ACC112 (cell line): ENCODE data around the gene PITX2.

Experiments used
- H2AFZ ChIP-seq: fragments of 200-600 bp; sonication (generic); one replicate; pipeline ENCODE4 v1.6.0; 2017; ENCODE audit warnings: antibody characterized with exemption, low read length; ENCODE audit not compliant: unreplicated experiment
- H3K27ac ChIP-seq: fragments of 200-600 bp; sonication (generic); 2 replicates; pipeline ENCODE4 v1.5.1; 2014; ENCODE audit warnings: low read depth, mild to moderate bottlenecking, antibody characterized with exemption, low read length, moderate library complexity
- H3K27me3 ChIP-seq: fragments of 200-600 bp; sonication (generic); 2 replicates; pipeline ENCODE4 v1.6.1; 2014; ENCODE audit warnings: mild to moderate bottlenecking, antibody characterized with exemption, low read length, moderate library complexity, mixed read lengths; ENCODE audit not compliant: insufficient read depth
- H3K36me3 ChIP-seq: fragments of 200-600 bp; sonication (generic); 2 replicates; pipeline ENCODE4 v1.6.1; 2016; ENCODE audit warnings: mild to moderate bottlenecking, antibody characterized with exemption, low read length, moderate library complexity, mixed read lengths; ENCODE audit not compliant: insufficient read depth
- H3K4me1 ChIP-seq: fragments of 200-600 bp; sonication (generic); one replicate; pipeline ENCODE4 v1.6.1; 2016; ENCODE audit warnings: low read length, mixed read lengths; ENCODE audit not compliant: insufficient read depth, unreplicated experiment, control insufficient read depth
- H3K4me3 ChIP-seq: fragments of 200-600 bp; sonication (generic); 2 replicates; pipeline ENCODE4 v1.5.1; 2014; ENCODE audit warnings: mild to moderate bottlenecking, low read depth, low read length
- H3K79me2 ChIP-seq: fragments of 200-600 bp; sonication (generic); one replicate; pipeline ENCODE4 v1.6.0; 2016; ENCODE audit warnings: low read length; ENCODE audit not compliant: control insufficient read depth, unreplicated experiment, insufficient read depth

Gene PITX2

DNA sequence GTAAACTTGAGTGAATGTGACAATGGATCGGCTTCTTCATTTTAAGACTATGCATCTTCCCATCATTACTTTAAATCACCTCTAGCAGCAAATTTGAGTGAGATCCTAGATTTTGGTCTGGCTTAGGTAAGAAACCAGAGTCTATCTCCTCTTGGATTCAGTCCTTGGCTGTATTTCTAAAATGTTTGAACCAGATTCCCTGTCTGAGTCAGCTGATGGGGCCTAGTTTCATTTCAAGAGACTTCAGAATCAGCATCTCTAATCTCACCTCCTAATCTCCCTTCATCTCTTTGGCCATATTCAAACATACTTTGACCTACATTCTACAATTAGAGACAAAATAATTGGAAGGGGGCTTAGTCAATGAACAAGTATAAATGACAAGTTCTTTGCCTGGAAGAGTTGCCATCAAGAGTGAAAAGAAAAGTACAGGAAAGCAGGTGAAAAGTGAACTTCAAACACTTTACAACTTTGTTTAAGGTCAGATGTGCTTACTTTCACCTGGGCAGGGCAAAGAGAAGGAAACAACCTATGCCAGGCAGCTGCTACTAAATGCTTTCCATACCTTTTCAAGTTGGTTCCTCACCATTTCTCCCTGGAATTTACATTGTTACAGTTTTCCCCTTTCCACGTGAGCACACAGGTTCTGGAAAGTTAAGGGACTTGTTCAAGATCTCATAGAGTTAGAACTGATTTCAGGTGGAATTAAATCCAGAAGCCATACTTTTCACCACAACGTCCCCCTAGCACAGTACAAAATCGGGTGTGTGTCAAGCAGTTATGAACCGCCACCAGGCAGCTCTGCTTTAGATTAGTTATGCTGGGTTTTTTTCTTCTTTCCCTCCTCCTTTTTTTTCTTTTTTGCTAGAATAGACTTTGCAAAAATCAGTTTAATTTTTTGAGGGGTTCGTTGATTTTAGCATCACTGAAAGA lies 30.7 kb upstream of the PITX2 start:
- no peak overlapping the region for H3K4me3 ChIP-seq
- H2AFZ ChIP-seq: no peak overlapping the region
- H3K36me3 ChIP-seq: no peaks in the 10 kb centered on the region
- H3K79me2 ChIP-seq: no peaks in the 10 kb centered on the region
- H3K4me1 ChIP-seq: no peaks in the 10 kb centered on the region
- H3K27me3 ChIP-seq: peaks cover 42% of the 10 kb centered on the region
- no peak overlapping the region for H3K27ac ChIP-seq

DNA sequence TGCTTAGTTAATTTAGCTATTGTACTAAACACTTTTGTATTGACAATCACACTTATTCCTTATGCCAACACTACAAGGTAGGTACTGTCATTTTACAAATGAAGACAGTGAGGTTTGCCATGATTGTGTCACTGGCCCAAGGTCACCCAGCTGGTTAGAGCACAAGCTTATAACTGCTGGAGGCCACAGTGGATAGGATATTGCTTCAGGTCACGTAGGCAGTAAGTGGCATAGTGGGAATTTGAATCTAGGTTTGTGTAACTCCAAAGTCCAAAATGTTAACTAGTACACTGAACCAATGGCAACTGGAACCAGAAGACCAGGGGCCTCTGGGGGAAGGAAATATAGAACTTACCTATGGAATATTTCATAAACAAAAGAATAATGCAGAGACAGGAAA lies 21.1 kb upstream of the PITX2 start:
- Histone ChIP-seq H3K4me3 (no peak overlapping the region), H3K36me3 (no peaks in the 10 kb centered on the region), H2AFZ (no peak overlapping the region), H3K4me1 (no peaks in the 10 kb centered on the region), H3K27ac (no peak overlapping the region), H3K27me3 (peaks cover 92% of the 10 kb centered on the region), H3K79me2 (no peaks in the 10 kb centered on the region)

DNA sequence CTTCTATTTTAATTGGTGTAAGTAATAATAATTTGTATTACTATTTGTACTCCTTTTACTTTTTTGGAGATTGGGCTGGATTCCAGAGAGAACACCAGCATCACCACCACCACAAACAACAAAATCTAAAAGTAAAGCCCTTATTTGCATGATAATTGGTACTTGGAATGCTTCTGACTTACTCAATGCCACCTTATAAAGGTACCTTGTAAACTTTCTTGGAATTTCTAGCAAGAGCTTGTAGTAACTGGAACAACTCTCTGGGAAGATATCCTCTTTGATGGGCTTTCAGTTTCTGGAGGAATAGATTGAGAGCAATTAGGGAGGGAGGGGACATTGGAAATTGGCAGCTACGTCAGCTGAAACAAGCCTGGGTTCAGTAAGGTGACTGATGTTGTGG lies 20.2 kb upstream of the PITX2 start:
- Histone ChIP-seq H3K79me2 (no peaks in the 10 kb centered on the region), H2AFZ (no peak overlapping the region), H3K4me1 (no peaks in the 10 kb centered on the region), H3K27ac (no peak overlapping the region), H3K27me3 (peaks cover 99% of the 10 kb centered on the region), H3K36me3 (no peaks in the 10 kb centered on the region), H3K4me3 (no peak overlapping the region)

DNA sequence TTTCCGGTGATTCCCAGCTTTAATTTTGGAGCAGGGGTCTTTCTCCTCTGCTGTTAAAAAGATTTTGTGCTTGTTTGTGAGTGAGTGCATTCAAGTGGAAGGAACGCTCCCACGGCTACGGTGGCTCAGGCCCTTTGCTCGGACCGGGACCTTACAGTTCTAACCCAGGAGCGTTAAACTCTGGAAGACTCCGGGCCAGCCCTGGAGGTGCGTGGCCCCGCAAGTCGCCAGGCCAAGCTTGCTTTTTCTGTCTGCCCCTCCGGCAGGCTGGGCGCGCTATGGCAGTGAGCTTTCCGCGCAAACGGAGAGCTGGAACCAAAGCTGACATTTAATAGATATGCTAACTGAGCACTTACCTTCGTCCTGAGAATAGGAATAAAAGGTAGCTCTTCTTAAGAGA lies 18.3 kb upstream of the PITX2 start:
- Histone ChIP-seq H3K4me3 (no peak overlapping the region), H3K4me1 (no peaks in the 10 kb centered on the region), H3K79me2 (no peaks in the 10 kb centered on the region), H3K27me3 (peaks cover 100% of the 10 kb centered on the region), H3K36me3 (no peaks in the 10 kb centered on the region), H2AFZ (no peak overlapping the region), H3K27ac (no peak overlapping the region)

DNA sequence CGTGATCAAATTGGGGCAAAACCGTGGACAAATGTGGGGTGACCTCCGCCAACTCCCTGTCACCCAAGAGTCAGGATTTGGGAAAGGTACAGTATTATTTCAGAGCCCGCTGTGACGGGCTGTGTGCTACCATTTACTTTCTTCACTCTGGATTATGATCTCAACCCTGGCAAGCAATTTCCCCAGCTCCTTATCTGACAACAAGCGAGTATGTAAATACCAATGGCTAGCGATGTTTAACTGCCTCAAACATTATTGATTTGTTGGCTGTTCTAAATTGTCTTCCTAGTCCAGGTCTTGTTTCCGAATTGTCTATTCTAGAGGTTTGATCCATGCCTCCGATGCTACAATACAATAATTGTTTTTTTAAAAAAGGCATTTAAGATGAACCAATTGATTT lies 17.7 kb upstream of the PITX2 start:
- Histone ChIP-seq H3K4me3 (no peak overlapping the region), H3K79me2 (no peaks in the 10 kb centered on the region), H2AFZ (no peak overlapping the region), H3K27ac (no peak overlapping the region), H3K36me3 (no peaks in the 10 kb centered on the region), H3K27me3 (peaks cover 100% of the 10 kb centered on the region), H3K4me1 (no peaks in the 10 kb centered on the region)

DNA sequence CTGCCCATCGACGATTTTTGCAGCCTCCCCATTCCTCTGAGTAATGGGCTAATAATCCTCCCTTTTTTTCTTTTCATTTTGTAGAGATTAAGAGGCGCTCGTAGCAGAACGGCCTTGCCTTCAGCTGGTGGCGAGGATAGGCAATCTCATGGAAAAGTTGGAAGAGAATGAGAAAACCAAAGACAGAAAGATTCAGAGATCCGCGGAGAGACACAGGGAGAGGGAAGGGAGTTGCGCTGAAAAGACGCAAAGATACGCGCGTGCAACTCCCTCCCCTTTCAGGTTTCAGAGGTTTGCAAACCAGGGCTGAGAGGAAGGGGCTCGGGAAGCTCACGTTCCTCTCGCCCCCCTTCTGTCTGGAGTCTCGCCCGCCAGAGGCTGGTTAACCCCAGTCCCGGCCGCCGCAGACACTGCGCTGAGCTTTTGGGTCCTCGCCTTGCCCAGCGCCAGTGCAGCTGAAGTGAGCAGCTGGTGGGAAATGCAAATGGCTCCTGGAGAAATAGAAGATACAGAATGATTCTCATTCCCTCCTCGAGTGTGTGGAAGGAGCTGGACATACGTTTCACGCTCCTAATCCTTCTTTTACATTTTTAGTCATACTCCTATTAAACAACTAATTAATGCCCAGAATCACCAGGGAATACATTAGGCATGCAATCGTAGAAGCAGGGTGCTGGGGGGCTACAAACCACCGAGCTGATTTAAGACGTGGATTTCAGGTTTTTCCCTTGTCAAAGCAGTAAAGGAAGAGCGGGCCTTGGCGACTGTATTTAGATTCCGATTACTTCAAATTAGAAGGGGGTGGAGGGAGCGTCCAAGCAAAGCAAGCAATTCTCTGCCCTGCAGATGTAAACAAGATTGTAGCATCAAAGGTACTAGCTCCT lies 16.6 kb upstream of the PITX2 start:
- Histone ChIP-seq H2AFZ (no peak overlapping the region), H3K27me3 (peaks cover 100% of the 10 kb centered on the region), H3K4me1 (no peaks in the 10 kb centered on the region), H3K27ac (no peak overlapping the region), H3K4me3 (no peak overlapping the region), H3K79me2 (no peaks in the 10 kb centered on the region), H3K36me3 (no peaks in the 10 kb centered on the region)

DNA sequence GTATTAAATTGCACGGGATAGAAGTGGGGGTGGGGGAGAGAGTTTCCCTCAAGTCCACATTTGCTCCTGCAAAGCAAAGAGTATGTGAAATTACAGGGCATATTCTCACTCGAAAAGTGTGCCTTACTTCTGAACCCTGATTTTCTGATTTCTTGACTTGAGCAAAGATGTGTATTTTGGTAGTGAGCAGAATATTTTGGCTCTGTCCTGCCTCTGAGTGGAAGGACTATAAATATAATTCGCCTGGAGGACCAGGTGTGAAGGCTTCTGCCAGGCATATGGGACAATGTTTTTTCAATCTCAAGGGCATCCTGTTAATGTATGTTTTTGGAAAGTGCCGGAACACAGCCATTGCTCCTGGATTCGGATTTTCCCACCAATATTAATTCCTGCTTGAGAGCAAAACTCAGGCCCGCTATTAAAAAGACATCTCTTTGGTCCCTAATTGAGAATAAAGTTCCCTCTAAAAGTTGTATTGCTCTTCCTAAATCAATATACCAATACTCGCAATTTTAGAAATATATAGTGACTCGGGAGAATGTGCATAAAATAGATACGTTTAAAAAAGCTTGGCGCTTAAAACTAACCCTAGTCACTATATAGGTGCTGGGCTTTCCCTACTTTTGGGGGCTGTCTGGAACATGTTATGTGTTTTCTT lies 15.3 kb upstream of the PITX2 start:
- Histone ChIP-seq H3K27ac (no peak overlapping the region), H3K4me1 (no peaks in the 10 kb centered on the region), H3K27me3 (peaks cover 100% of the 10 kb centered on the region), H3K36me3 (no peaks in the 10 kb centered on the region), H3K4me3 (no peak overlapping the region), H3K79me2 (no peaks in the 10 kb centered on the region), H2AFZ (no peak overlapping the region)

DNA sequence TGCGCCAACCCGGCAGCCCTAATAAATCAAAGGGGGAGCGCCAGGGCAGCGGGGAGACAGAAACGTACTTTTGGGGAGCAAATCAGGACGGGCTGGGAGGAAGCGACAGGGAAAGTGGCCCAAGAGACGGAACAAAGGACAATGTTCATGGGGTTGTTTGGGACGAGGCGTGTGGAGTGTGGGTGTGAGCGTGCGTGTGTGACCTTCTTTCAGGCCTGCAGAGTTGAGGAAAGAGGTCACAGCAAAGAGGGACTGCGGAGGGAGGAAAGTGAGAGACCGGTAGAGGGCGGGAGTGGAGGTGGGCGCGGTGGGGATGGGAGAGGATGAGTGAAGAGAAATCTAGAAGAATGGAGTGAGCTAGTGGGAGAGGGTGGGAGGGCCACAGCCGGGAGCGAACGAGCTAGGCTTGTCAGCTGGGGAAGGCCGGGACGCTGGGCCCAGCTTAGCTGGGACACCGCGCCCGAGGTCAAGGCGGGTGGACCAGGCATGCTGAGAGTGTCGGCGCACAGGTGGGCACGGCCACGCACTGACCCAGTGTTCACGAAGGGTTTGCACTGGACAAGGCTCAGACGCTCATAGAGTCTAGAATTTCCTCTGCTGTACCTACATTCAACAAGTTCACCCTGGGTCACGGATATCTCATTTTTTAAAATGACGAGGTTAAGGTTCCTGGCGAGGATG lies 14.7 kb upstream of the PITX2 start:
- no peak overlapping the region for H3K27ac ChIP-seq

DNA sequence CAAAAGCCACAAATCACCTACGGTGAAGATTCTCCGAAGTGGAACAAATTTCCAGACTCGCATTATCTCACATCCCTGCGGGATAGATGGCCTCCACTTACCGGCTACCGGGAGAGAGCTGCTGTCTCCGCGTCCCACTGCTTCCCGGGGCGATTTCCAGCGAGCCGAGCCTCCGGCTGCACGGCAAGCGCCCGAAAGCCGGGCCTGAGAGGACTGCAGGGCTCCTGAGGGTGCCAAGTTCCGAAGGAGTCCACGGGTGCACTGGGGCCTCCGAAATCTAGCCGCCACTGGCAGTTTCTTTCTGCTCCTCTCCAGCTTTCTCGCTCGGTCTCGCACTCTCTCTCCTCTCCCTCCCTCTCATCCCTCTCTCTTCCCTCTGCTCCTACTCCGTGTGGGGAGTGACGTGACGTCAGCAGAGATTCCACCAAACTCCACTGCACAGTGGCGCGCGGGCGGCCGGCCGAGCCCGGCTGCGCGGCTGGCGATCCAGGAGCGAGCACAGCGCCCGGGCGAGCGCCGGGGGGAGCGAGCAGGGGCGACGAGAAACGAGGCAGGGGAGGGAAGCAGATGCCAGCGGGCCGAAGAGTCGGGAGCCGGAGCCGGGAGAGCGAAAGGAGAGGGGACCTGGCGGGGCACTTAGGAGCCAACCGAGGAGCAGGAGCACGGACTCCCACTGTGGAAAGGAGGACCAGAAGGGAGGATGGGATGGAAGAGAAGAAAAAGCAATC lies 14.0 kb upstream of the PITX2 start:
- no peak overlapping the region for H3K27ac ChIP-seq
- H3K36me3 ChIP-seq: no peaks in the 10 kb centered on the region
- H3K4me3 ChIP-seq: peak overlapping the region; percentile 70
- H3K79me2 ChIP-seq: no peaks in the 10 kb centered on the region
- no peaks in the 10 kb centered on the region for H3K4me1 ChIP-seq
- peak overlapping the region; percentile 31 for H2AFZ ChIP-seq
- H3K27me3 ChIP-seq: peaks cover 98% of the 10 kb centered on the region

More for the DNA sequence above, 14.7 kb upstream of the PITX2 start:
- Histone ChIP-seq H3K79me2 (no peaks in the 10 kb centered on the region), H3K4me3 (peak overlapping the region; percentile 70; the same call in 1 of the 2 replicates), H3K27me3 (peaks cover 100% of the 10 kb centered on the region), H3K36me3 (no peaks in the 10 kb centered on the region), H2AFZ (no peak overlapping the region), H3K4me1 (no peaks in the 10 kb centered on the region)
